Caki2 (cell line): ENCODE results near the gene SECISBP2. TPM values are rescaled to one million over a fixed set of nuclear protein-coding genes. Genes with fewer than 3 reads are reported as not detected.

Experiments
- total RNA-seq: library from RNA; depleted of rRNA; stranded (reverse); fragments of >200 nt; shearing (Covaris generic); gene quantifications from 2 replicates; pipeline ENCODE4 v1.2.3, GENCODE V29; 2014; ENCODE audit warnings: low replicate concordance; rRNA removed

Gene SECISBP2
- total RNA-seq, 1 experiment from 2014 or later, result 18.5 TPM

Other genes starting within 250 kb of the SECISBP2 start
- gene SHC3, start 139.7 kb upstream of the SECISBP2 start, total RNA-seq, result 0.09 and 1.0 TPM in 2 replicates
- 412 and 461 TPM in 2 replicates for gene CKS2, start 7.3 kb upstream of the SECISBP2 start, total RNA-seq
- gene SEMA4D, start 179.6 kb downstream of the SECISBP2 start, total RNA-seq, result 1.7 and 4.5 TPM in 2 replicates